Astrocyte (in vitro differentiated cells and primary cell): ENCODE data around the gene SMYD4.

Source experiments
- CTCF ChIP-seq: IDR thresholded peaks from 2 replicates; pipeline ENCODE4 v1.5.1; 2011; ENCODE audit warnings: low read depth, mild to moderate bottlenecking, inconsistent platforms, low read length, moderate library complexity; ENCODE audit not compliant: insufficient read depth
- EZH2 ChIP-seq: IDR thresholded peaks from 2 replicates; pipeline ENCODE4 v1.6.1; 2012; ENCODE audit warnings: mild to moderate bottlenecking, low read length, inconsistent platforms; ENCODE audit not compliant: insufficient read depth

GRCh38 chr17:1820528-1821252 is 9.0 kb downstream of the SMYD4 start:
- TF ChIP-seq CTCF (no peak), EZH2 (no peak)
